Limb (tissue), 2 donors: ENCODE results near the gene MAK.
A peak's percentile ranks its signal among the peaks of the same experiment; 100 is the strongest.
"Not testable (repeated sequence)": the region's sequence is repeated elsewhere in the genome, so short reads cannot be mapped to it uniquely, and the experiment has no call there.

Experiments used
- DNase-seq, 2 donors: peaks; one replicate each; pipeline ENCODE4 v3.0.0-alpha.2; 2016; ENCODE audit errors: extremely low spot score in 2 of 2

Gene MAK, protein sequence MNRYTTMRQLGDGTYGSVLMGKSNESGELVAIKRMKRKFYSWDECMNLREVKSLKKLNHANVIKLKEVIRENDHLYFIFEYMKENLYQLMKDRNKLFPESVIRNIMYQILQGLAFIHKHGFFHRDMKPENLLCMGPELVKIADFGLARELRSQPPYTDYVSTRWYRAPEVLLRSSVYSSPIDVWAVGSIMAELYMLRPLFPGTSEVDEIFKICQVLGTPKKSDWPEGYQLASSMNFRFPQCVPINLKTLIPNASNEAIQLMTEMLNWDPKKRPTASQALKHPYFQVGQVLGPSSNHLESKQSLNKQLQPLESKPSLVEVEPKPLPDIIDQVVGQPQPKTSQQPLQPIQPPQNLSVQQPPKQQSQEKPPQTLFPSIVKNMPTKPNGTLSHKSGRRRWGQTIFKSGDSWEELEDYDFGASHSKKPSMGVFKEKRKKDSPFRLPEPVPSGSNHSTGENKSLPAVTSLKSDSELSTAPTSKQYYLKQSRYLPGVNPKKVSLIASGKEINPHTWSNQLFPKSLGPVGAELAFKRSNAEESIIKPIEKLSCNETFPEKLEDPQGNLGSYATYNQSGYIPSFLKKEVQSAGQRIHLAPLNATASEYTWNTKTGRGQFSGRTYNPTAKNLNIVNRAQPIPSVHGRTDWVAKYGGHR

DNA sequence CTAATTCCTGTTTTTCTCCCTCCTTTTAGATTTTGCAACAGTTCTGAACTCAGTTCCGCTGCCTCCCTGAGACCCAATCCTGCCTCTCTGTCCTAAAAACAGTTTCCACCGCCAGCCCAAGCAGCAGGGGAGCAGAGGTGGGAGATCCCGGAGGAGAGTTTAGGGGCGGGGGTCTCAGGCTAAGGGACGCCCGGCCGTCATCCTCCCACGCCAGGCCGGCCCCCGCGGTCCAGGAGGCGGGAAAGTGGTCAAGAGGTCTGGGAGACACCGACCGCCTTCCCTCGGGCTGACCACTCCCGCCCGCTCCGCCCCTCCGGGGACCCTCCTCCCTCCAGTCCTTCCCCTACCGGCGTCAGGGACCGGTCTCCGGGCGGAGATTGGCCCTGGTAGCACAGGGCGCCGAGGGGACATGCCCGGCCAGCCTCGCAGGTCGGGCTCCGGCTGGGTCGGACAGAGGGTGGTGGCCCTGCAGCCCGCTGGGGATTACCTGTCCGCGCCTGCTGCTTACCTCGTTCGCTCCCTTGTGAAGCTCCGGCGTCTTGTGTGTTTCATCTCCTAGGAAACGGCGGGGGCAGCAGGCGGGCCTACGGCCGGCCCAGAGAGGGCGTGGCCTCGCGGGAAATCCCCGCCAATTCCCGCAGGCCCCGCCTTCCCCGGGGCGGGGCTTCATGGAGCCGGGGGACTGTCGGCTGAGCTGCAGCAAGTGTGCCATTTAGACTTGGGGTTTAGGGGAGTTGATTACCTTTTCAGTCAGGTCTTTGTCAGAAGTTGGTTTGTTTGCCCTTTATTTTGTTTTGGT is at the start of gene MAK:
Gene MAK (minus strand): TSS at position 545 of the 799 bp plus-strand sequence. CDS start 7,891 bp downstream, outside the sequence.
- peak; percentile 84 to 90 for DNase-seq

DNA sequence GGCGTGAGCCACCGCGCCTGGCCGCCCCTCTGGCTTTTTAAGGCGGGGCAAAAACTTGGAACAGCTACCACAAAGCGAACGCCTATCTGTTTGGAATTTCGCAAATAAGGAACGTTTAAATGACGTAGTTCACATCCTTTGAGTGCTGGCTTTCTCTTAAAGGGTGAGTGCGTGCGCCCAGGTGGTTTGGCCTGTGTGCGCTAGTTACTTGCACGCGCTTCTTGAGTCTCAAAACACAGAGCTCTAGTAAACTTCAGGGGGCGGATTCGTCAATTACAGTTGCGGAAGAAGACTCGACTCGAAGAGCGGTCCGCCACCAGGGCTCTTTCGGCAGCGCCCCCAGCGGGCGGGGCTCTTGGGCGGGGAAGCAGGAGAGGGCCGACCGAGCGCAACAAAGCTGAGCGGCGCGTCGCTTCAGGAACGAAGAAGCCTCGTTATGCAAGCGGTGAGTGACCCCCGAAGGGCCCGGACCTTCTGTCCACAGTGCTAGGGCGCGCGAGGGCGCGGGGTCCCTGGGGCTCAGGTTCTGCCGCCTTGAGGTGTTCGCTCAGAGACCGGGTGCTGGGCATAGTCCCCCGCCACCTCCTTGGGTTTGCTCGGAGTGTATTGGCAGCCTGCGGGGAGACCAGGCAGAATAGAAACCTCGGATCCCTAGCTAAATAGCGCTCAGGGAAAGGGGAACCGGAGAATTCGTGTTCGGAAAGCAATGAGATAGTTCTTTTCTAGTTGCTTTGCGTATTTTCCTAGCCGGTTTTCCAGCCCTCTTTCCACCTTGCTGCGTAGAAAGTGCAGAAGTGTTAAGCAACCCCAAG is 48.6 kb upstream of the MAK start, which contains the start of gene SYCP2L:
Gene SYCP2L (plus strand): TSS at position 362 of the 812 bp plus-strand sequence. CDS start 75 bp downstream, at position 437.
- DNase-seq, result peak; percentile 68 to 77

DNA sequence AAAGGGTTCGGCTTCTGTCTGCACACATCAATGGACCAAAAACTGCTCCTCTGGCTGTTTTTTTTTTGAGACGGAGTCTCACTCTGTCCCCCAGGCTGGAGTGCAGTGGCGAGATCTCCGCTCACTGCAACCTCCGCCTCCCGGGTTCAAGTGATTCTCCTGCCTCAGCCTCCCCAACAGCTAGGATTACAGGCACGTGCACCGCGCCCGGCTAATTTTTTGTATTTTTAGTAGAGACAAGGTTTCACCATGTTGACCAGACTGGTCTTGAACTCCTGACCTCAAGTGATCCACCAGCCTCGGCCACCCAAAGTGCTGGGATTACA is 48.0 kb upstream of the MAK start:
- DNase-seq, result not testable (repeated sequence)

DNA sequence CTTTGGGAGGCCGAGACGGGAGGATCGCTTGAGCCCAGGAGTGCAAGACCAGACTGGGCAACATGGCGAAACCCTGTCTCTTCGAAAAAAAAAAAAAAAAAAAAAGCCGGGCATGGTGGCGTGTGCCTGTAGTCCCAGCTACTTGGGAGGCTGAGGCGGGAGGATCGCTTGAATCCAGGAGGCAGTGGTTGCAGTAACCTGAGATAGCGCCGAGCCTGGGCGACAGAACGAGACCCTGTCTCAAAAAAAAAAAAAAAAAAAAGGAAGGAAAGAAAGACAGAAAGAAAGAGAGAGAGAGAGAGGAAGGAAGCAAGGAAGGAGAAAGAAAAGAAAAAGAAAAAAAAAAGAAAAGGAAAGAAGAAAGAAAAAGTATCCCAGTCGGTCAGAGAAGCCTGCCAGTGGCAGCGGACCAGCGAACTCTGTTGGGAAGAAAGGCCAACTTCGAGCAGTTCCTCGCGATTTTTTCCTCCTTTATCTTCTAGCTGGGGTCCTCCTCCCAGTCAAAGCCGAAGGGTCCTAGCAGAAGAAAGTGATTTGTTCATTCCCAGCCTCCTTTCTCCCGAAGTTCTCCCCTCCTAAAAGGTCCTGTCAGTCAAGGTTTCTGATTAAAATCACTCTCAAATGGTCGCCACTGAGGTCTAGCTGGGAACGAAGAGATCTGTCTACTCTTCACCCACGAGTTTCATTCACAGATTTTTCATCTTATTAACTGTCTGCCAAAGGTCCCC is 46.1 kb upstream of the MAK start:
- peak in 1 of 2 donors; percentile 37 for DNase-seq

DNA sequence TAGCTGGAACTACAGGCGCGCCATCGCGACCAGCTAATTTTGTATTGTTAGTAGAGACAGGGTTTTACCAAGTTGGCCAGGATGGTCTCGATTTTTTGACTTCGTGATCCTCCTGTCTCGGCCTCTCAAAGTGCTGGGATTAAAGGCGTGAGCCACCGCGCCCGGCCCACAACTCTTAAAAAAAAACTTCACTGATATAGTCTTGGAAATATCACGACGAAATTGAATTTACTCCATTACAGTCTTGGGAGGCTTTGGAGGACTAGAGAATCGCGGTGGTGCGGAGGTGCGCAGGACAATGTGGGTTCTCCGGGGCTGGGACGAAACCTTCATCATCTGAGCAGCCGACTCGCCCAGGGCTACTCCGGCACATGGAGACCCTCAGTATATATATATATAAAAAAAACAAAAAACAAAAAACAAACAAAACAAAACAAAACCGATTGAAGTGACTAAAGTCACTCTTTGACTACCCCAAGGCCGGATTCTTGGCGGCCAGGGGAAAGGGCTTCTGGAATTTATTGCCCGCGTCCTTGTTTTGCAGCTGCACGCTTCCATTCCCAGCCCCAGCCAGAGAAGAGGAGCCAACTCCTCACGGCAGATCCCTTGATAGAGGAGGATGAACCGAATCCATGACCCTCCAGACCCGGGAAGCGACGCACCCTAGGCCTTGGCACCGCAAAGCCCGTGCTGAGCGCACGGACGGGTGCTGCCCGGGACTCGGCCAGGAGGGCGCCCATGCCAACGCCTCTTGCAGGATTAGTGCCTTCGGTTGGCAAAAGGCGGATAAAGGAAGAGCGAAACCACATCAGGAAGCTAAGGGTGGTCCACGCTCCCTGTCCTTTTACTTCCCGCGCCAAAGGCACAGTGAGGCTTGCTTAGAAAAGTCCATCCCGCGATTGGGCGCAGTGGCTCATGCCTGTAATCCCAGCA is 45.2 kb upstream of the MAK start:
- peak in 1 of 2 donors; percentile 38 for DNase-seq

DNA sequence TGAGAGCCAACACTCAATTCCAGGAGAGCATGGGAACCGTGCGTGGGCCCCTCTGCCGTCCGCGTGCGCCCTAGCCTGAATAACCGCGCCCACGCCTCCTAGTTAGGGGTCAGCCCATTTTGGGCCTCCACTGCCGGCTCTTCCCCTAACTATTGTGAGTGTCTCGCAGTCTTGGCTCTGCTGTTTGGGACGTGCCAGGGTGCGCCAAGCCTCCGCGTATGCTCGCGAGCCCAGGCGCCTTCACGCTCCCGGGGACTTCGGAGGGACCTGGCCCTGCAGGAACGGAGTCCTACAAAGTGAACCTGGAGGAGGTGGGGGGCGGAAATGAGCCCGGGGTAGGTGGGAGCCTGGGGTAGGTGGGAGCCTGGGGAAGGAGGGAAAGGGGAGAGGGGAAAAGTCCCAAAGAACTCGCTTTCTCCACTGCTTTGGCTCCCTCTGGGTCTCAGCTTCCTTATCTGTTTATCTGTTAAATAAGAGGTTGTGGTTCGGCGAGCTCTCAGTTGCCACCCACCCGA is 44.4 kb upstream of the MAK start:
- peak in 1 of 2 donors; percentile 44 for DNase-seq

DNA sequence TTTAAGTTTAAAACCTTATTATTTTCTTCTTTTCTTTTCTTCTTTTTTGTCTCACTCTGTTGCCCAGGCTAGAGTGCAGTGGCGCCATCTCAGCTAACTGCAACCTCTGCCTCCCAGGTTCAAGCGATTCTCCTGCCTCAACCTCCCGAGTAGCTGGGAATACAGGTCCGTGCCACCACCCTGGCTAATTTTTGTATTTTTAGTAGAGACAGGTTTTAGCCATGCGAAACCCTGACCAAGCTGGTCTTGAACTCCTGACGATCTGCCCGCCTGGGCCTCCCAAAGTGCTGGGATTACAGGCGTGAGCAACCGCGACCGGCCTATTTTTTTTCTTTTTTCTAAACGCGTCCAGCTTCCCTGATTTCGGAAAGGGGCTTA is 43.9 kb upstream of the MAK start:
- DNase-seq, result not testable (repeated sequence)

DNA sequence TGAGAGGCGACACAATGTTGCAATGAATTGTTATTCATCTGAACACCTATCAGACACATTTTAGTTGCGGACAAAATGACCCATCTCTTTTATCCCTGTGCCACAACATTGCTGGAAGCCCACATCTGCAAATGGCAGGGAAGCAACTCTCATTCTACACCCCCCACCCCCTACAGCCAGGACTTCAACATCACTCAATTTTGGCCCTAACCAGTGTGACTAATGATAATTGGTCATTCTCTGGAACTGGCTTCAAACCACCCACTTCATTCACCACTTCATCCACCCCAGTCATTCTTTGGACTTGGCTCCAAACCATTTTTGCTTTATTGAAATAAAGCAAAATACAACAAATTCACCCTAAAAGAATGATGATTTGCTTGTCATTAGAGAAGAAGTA is 42.0 kb upstream of the MAK start:
- no peak for DNase-seq

DNA sequence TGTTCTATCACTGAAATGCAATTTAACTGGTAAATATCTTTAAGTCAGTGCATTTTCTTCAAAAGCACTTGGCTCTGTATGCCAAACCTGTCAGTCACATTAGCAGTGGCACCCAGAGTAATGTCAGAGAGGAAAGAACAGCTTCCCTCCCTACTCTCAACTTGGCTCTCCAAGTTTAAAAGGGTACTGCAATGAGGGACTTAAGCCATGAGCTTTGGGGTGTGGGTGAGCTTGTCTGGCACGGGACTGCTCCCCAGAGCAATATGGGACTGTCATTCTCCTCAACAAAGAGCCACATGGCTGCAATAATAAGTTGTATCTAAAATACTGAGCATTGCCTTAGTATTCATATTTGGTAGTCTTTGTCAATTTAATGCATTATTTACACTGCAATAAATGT is 39.5 kb upstream of the MAK start:
- DNase-seq, result no peak

DNA sequence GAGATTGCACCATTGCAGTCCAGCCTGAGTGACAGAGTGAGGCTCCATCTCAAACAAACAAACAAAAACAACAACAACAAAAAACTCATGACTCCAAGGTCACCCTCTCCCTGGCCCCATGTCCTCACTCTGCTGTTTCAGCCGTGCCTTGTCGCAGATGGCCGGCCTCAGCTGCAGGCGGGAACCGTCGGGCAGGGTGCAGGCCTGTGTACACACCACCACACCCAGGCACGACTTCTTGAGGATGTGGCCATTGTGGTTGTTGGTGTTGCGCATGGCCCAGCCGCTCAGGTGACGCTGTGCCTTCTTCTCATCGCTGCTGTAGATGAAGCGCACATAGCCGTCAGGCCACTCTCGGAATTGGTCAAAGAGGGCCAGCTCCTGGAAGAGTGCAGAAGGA is 38.7 kb upstream of the MAK start:
- DNase-seq, result no peak

DNA sequence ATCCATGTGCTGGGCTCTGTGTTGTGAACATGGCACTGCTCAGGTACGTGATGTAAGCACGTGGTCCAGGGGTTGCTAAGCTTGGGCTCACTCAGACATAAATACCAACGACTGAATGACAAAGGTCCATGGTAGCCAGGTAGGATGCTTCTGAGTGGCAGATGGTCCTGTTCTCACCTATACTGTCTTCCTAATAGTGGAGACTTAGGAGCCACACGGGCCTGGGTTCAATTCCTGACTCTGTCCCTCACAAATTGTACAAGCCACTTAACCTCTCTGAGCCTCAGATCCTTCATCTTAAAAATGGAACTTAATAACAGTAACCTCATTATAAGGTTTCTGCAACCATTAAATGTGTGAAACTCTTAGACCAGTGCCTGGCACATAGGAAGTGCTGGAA is 36.7 kb upstream of the MAK start:
- no peak for DNase-seq

DNA sequence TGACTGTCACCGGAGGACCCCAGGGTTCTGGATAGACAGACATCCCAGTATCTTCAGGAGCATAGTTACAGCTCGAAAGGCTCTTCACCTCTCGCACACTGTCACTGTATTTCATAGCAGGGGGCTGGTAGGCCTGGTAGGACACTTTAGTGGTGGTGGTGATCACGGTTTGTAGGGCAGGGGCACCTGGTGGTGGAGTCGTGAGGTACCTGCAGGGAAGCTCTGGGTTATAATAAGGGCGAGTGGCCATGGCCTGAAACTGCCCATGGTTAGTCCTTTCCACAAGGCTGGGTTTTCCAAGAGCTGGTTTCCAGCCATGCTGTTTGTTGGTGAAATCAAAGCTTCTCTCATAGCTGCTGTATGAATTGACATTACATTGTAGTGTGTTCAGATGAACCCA is 35.9 kb upstream of the MAK start:
- no peak for DNase-seq

DNA sequence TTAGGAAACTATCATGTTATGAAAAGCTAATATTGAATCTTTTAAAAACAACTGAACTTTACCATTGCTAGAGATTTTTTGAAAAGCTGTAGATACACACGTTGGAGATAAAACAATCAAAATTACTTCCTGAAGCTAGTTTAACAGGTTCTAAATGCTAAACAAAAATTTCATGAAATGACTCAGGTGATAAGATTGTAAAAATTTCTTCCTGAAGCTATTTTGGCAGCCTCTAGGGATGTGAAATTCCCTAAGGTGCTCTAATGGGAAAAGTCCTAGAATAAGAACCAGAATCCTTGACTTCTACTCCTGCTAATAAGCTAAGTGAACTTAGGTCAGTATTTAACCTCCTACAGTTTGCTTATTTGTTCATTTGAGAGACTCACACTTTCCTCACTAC is 35.0 kb upstream of the MAK start:
- no peak for DNase-seq

DNA sequence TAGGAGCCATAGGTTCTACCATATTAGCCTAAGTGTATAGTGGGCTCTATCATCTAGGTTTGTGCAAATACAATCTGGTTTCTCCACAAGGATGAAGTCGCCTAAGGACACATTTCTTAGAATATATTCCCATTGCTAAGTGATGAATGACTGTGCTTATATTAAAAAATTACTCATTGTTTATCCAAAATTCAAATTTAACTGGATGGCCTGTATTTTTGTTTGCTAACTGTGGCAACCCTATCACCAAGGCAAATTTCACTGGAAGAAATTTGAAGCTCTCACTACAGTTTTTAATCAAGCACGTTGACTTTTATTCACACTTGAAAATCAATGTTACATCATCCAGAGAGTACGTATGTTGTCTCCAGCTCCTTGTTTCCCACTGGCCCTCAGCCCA is 29.6 kb upstream of the MAK start:
- no peak for DNase-seq

DNA sequence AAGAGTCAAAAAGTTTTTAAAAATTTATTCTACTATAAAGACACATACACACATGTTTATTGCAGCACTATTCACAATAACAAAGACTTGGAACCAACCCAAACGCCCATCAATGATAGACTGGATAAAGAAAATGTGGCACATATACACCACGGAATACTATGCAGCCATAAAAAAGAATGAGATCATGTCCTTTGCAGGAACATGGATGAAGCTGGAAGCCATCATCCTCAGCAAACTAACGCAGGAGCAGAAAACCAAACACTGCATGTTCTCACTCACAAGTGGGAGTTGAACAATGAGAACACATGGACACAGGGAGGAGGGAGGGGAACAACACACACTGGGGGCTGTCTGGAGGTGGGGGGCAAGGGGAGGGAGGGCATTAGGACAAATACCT is 28.4 kb upstream of the MAK start:
- not testable (repeated sequence) for DNase-seq

DNA sequence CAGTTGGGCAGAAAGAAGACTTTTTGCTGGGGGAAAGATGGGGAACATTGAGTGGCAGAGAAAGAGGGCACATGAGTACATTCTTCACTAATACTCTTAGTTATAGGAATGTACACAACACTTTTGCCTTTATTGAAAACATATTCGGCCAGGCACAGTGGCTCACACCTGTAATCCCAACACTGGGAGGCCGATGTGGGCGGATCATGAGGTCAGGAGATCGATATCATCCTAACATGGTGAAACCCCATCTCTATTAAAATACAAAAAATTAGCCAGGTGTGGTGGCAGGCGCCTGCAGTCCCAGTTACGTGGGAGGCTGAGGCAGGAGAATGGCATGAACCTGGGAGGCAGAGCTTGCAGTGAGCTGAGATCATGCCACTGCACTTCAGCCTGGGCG is 24.7 kb upstream of the MAK start:
- not testable (repeated sequence) for DNase-seq

DNA sequence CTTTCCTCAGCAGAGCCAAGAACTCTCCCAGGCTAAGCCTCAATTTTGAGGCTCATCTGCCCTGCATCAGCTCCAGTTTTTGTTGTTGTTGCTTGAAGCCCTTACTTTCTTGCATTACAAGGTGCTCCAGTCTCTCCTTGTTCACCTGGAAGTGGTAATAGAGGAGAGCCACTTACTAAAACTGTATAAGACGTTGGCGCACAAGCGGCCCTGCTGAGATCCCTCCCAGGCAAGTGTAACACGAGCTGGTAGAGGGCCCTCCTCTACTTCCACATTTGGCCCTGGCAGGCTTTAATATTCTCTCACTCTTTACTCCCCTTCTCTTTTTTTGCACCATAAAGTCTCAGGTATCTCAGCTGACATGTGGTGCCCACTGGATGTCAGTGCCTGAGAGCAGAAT is 24.0 kb upstream of the MAK start:
- no peak for DNase-seq

DNA sequence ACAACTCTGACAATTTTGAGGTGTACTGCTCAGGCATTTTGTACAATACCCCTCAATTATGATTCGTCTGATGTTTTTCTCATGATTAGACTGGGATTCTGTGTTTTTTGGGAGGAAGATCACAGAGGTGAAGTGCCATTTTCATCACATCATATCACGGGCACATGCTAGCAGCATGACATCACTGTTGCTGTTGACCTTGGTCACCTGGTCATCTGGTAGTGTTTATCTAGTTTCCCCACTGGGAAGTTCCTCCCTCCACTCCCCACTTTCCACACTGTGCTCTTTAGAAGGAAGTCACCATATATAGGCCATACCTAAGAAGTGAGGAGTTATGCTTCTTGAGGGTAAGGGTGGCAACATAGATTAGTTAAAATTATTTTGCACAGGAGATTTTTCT is 22.7 kb upstream of the MAK start:
- no peak for DNase-seq

DNA sequence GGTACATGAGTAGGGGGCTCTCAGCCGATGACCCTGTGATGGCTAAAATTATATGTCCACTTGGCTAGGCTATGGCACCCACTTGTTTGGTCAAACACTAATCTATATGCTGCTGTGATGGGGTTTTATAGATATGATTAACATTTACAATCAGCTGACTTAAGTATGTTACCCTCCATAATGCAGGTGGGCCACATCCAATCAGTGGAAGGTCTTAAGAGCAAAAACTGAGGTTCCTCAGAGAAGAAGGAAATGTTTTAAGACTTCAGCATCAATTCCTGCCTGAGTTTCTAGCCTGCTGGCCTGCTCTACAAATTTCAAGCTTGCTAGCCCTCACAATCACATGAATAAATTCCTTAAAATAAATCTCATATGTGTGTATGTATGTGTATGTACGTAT is 18.9 kb upstream of the MAK start:
- no peak for DNase-seq
